Islet precursor cell (in vitro differentiated cells): ENCODE results near the gene MCRIP2.
A peak's percentile ranks its signal among the peaks of the same experiment; 100 is the strongest.

ENCODE experiments used
- DNase-seq: peaks from one replicate; pipeline ENCODE4 v3.0.0-alpha.2; 2018

MCRIP2 gene

GRCh38 chr16:672371-672770 is 30.7 kb downstream of the MCRIP2 start:
- DNase-seq, result no peak

- DNase-seq, result no peak
Observed at GRCh38 chr16:672851-673250, 31.2 kb downstream of the MCRIP2 start.

- no peak for DNase-seq
Observed at GRCh38 chr16:673399-673991, 31.9 kb downstream of the MCRIP2 start.

- no peak for DNase-seq
Observed at GRCh38 chr16:674214-674881, 32.7 kb downstream of the MCRIP2 start.

- DNase-seq, result peak; percentile 82
Observed at GRCh38 chr16:674968-675883, 33.6 kb downstream of the MCRIP2 start, which contains the start of gene RHBDL1. Gene RHBDL1 (plus strand): TSS chr16:675671. CDS start chr16:675791, 120 bp downstream.

GRCh38 chr16:675884-676564 is 34.4 kb downstream of the MCRIP2 start:
- no peak for DNase-seq

GRCh38 chr16:676565-676902 is 34.9 kb downstream of the MCRIP2 start:
- DNase-seq, result no peak

- DNase-seq, result no peak
Observed at GRCh38 chr16:676913-677312, 35.3 kb downstream of the MCRIP2 start.

GRCh38 chr16:677316-678190 is 35.9 kb downstream of the MCRIP2 start:
- no peak for DNase-seq

- no peak for DNase-seq
Observed at GRCh38 chr16:678209-678857, 36.7 kb downstream of the MCRIP2 start.

GRCh38 chr16:678858-679813 is 37.5 kb downstream of the MCRIP2 start:
- DNase-seq, result peak; percentile 90

- DNase-seq, result peak; percentile 96
Observed at GRCh38 chr16:679814-680624, 38.4 kb downstream of the MCRIP2 start, which contains the start of gene STUB1. Gene STUB1 (plus strand): TSS chr16:680410. CDS start chr16:680526, 116 bp downstream.

GRCh38 chr16:680625-680945 is 39.0 kb downstream of the MCRIP2 start:
- no peak for DNase-seq

- peak; percentile 70 for DNase-seq
Observed at GRCh38 chr16:680967-681745, 39.5 kb downstream of the MCRIP2 start.

GRCh38 chr16:681746-682427 is 40.3 kb downstream of the MCRIP2 start:
- no peak for DNase-seq

GRCh38 chr16:682493-683395 is 41.1 kb downstream of the MCRIP2 start:
- no peak for DNase-seq
